WTC11 (cell line): ENCODE measurements around the gene SLC25A12. TPM values are rescaled to one million over a fixed set of nuclear protein-coding genes. Genes with fewer than 3 reads are reported as not detected.

Experiments used
- ATAC-seq: fragments of 200-7000 bp; cut with Tn5 transposase; 2 replicates; pipeline ENCODE4 v1.10.0; 2021; ENCODE audit warnings: mild to moderate bottlenecking, moderate library complexity
- CTCF ChIA-PET: fragments of 300-600 bp; sonication (Branson Sonifier 250); formaldehyde crosslinking; loops from one replicate; lab custom pipeline; 2021; ENCODE audit warnings: antibody characterized with exemption; lab: Charles Lee
- POLR2A ChIA-PET: fragments of 350-600 bp; sonication (Branson Sonifier 250); formaldehyde crosslinking; loops from one replicate; lab custom pipeline; 2021; ENCODE audit warnings: antibody characterized with exemption; lab: Charles Lee
- DNase-seq: peaks from one replicate; pipeline ENCODE4 v3.0.0; 2021; ENCODE audit warnings: low spot score
- H3K27ac Mint-ChIP-seq: 2 replicates; pipeline ENCODE4 v1.8.0; 2021; ENCODE audit warnings: mixed read lengths
- H3K27me3 Mint-ChIP-seq: 2 replicates; pipeline ENCODE4 v1.8.0; 2021; ENCODE audit warnings: low read depth, mild to moderate bottlenecking, moderate library complexity, mixed read lengths
- H3K36me3 Mint-ChIP-seq: 2 replicates; pipeline ENCODE4 v1.8.0; 2021; ENCODE audit warnings: mixed read lengths
- H3K4me1 Mint-ChIP-seq: 2 replicates; pipeline ENCODE4 v1.8.0; 2022; ENCODE audit warnings: mixed read lengths
- H3K4me3 Mint-ChIP-seq: 2 replicates; pipeline ENCODE4 v1.8.0; 2021; ENCODE audit warnings: mild to moderate bottlenecking, moderate library complexity, mixed read lengths
- H3K9me3 Mint-ChIP-seq: 2 replicates; pipeline ENCODE4 v1.8.0; 2021; ENCODE audit warnings: mixed read lengths
- ATF3 ChIP-seq: sonication (generic); formaldehyde crosslinking; conservative IDR thresholded peaks from 2 replicates; pipeline ENCODE4 v1.8.1; 2022; ENCODE audit warnings: mild to moderate bottlenecking, missing genetic modification reagents
- ERG ChIP-seq: fragments of 250-450 bp; sonication (Bioruptor Pico); IDR thresholded peaks from 2 replicates; pipeline ENCODE4 v1.8.0; 2021; ENCODE audit warnings: mild to moderate bottlenecking
- ESRRA ChIP-seq: sonication (generic); formaldehyde crosslinking; IDR thresholded peaks from 2 replicates; pipeline ENCODE4 v1.8.1; 2022; ENCODE audit warnings: mild to moderate bottlenecking, missing genetic modification reagents, borderline replicate concordance
- FOXP1 ChIP-seq: sonication (generic); formaldehyde crosslinking; IDR thresholded peaks from 2 replicates; pipeline ENCODE4 v1.8.0; 2022; ENCODE audit warnings: missing genetic modification reagents, mild to moderate bottlenecking, moderate library complexity, borderline replicate concordance
- GABPB1 ChIP-seq: sonication (generic); formaldehyde crosslinking; IDR thresholded peaks from 2 replicates; pipeline ENCODE4 v1.8.1; 2023; ENCODE audit warnings: mild to moderate bottlenecking, missing genetic modification reagents
- IRF2 ChIP-seq: sonication (generic); formaldehyde crosslinking; IDR thresholded peaks from 2 replicates; pipeline ENCODE4 v1.8.0; 2022; ENCODE audit warnings: low read depth, missing genetic modification reagents, borderline replicate concordance
- MAX ChIP-seq: sonication (generic); formaldehyde crosslinking; IDR thresholded peaks from 2 replicates; pipeline ENCODE4 v1.8.0; 2022; ENCODE audit warnings: mild to moderate bottlenecking, missing genetic modification reagents
- MLX ChIP-seq: sonication (generic); formaldehyde crosslinking; IDR thresholded peaks from 2 replicates; pipeline ENCODE4 v1.8.1; 2023; ENCODE audit warnings: mild to moderate bottlenecking, missing genetic modification reagents, moderate library complexity
- NFYB ChIP-seq: sonication (generic); formaldehyde crosslinking; conservative IDR thresholded peaks from 2 replicates; pipeline ENCODE4 v1.8.0; 2022; ENCODE audit warnings: low read depth, missing genetic modification reagents
- OVOL2 ChIP-seq: fragments of 250-450 bp; sonication (Bioruptor Pico); IDR thresholded peaks from 2 replicates; pipeline ENCODE4 v1.9.0; 2021; ENCODE audit warnings: mild to moderate bottlenecking, borderline replicate concordance
- SMAD4 ChIP-seq: sonication (generic); formaldehyde crosslinking; IDR thresholded peaks from 2 replicates; pipeline ENCODE4 v1.8.0; 2022; ENCODE audit warnings: mild to moderate bottlenecking, missing genetic modification reagents
- STAT6 ChIP-seq: sonication (generic); formaldehyde crosslinking; conservative IDR thresholded peaks from 2 replicates; pipeline ENCODE4 v1.8.1; 2023; ENCODE audit warnings: mild to moderate bottlenecking, low read depth, missing genetic modification reagents, moderate library complexity
- ZNF263 ChIP-seq: sonication (generic); formaldehyde crosslinking; IDR thresholded peaks from 2 replicates; pipeline ENCODE4 v1.8.1; 2022; ENCODE audit warnings: low read depth, mild to moderate bottlenecking, moderate library complexity, missing genetic modification reagents
- ZNF281 ChIP-seq: sonication (generic); formaldehyde crosslinking; IDR thresholded peaks from 2 replicates; pipeline ENCODE4 v1.8.0; 2023; ENCODE audit warnings: mild to moderate bottlenecking, missing genetic modification reagents
- ZNF425 ChIP-seq: fragments of 250-450 bp; sonication (Bioruptor Pico); conservative IDR thresholded peaks from 2 replicates; pipeline ENCODE4 v1.9.0; 2021; ENCODE audit warnings: mild to moderate bottlenecking
- ZSCAN18 ChIP-seq: fragments of 250-450 bp; sonication (Bioruptor Pico); IDR thresholded peaks from 2 replicates; pipeline ENCODE4 v2.1.2; 2022; ENCODE audit warnings: mild to moderate bottlenecking, moderate library complexity
- total RNA-seq: library from RNA; stranded (reverse); gene quantifications from 3 replicates; pipeline ENCODE4 v1.2.3, GENCODE V29; 2021

The SLC25A12 gene
- total RNA-seq, 1 experiment from 2014 or later = 9.0 TPM

- no peak overlapping the region for H3K27ac Mint-ChIP-seq
- POLR2A ChIA-PET = no interaction called here
- H3K4me1 Mint-ChIP-seq = no peaks in the 10 kb centered on the region
- TF ChIP-seq ZNF425 = no peak
- TF ChIP-seq ZNF281 (CRISPR knock-in tag) = no peak
- no peak for TF ChIP-seq ESRRA (CRISPR knock-in tag)
- no peak for TF ChIP-seq MAX (CRISPR knock-in tag)
- no peak for TF ChIP-seq ATF3 (CRISPR knock-in tag)
- TF ChIP-seq FOXP1 = no peak
- TF ChIP-seq NFYB (CRISPR knock-in tag) = no peak
- TF ChIP-seq ZSCAN18 (CRISPR knock-in tag) = no peak
- TF ChIP-seq IRF2 (CRISPR knock-in tag) = no peak
- TF ChIP-seq ZNF263 = no peak
- no peak for TF ChIP-seq ERG (CRISPR knock-in tag)
- no peak for TF ChIP-seq GABPB1
- no peak for TF ChIP-seq SMAD4
- no peak for TF ChIP-seq OVOL2 (CRISPR knock-in tag)
- no peak for TF ChIP-seq MLX (CRISPR knock-in tag)
- TF ChIP-seq STAT6 = no peak
- no peaks in the 10 kb centered on the region for H3K27me3 Mint-ChIP-seq
- H3K9me3 Mint-ChIP-seq = no peaks in the 10 kb centered on the region
- ATAC-seq (no peak; the same call in 1 of the 2 replicates), DNase-seq (no peak)
- CTCF ChIA-PET = no interaction called here
- H3K36me3 Mint-ChIP-seq = 0 out of 2 replicates have a peak, but pooled peaks cover 5% of the 10 kb centered on the region
- H3K4me3 Mint-ChIP-seq = no peak overlapping the region
These were observed 86.1 kb downstream of the SLC25A12 start for GRCh38 chr2:171807831-171808393.
